ENCODE results near the gene GABRG3.

DNA sequence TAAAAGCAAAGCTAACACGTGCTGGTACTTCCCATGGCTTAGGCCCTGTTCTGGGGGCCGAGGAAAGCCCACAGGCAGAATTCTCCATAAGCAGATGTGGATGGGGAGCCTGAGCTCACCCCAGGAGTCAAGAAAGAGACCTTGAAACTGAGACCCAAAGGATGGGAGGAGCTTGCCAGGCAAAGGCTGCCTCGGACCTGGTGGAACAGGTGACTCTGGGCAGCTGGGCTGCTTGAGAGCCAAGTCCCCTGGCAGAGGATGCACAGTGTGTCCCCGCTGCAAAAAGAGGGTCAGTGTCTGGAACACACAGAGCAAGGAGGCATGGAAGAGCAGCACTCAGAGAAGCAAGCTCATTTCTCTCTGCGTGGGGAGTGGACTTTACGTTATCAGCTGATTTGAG, 528.7 kb downstream of the GABRG3 start:
- no peak for TF ChIP-seq POLR2A (IDR thresholded peaks at IDR 0.05)
- TF ChIP-seq, protein P1, sequence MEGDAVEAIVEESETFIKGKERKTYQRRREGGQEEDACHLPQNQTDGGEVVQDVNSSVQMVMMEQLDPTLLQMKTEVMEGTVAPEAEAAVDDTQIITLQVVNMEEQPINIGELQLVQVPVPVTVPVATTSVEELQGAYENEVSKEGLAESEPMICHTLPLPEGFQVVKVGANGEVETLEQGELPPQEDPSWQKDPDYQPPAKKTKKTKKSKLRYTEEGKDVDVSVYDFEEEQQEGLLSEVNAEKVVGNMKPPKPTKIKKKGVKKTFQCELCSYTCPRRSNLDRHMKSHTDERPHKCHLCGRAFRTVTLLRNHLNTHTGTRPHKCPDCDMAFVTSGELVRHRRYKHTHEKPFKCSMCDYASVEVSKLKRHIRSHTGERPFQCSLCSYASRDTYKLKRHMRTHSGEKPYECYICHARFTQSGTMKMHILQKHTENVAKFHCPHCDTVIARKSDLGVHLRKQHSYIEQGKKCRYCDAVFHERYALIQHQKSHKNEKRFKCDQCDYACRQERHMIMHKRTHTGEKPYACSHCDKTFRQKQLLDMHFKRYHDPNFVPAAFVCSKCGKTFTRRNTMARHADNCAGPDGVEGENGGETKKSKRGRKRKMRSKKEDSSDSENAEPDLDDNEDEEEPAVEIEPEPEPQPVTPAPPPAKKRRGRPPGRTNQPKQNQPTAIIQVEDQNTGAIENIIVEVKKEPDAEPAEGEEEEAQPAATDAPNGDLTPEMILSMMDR (IDR thresholded peaks at IDR 0.05), result no peak
- TF ChIP-seq EP300 (IDR thresholded peaks at IDR 0.05), result no peak
